Body of pancreas (tissue), 4 donors: ENCODE measurements around the gene ABHD12.

ENCODE experiments used
- CTCF ChIP-seq, 7 experiments: fragments of 450-650 bp in 4 of 7; fragments of 200-600 bp in 3 of 7; sonication (generic) in 3 of 7; IDR thresholded peaks; one replicate each; pipeline ENCODE4 v1.5.1; 2016 to 2019; ENCODE audit warnings: antibody characterized with exemption in 7 of 7
- POLR2A ChIP-seq, 3 donors: fragments of 450-650 bp; IDR thresholded peaks; one replicate each; pipeline ENCODE4 v1.6.1; 2016; ENCODE audit warnings: antibody characterized with exemption in 3 of 3, mild to moderate bottlenecking in 2 of 3

GRCh38 chr20:25285091-25285647, 105.5 kb downstream of the ABHD12 start:
- TF ChIP-seq POLR2A (IDR thresholded peaks at IDR 0.05) (no peak), CTCF (IDR thresholded peaks at IDR 0.05) (no peak)
